Kidney tubule cell (primary cell): ENCODE data around the gene SMC1B.

Experiments used
- DNase-seq: peaks from one replicate; pipeline ENCODE4 v3.0.0-alpha.2; 2018; ENCODE audit warnings: low spot score

SMC1B gene

GRCh38 chr22:45318558-45319323 is 94.7 kb downstream of the SMC1B start:
- peak; percentile 4 for DNase-seq

GRCh38 chr22:45318168-45318557 is 95.2 kb downstream of the SMC1B start:
- peak; percentile 54 for DNase-seq

GRCh38 chr22:45317551-45318167 is 95.7 kb downstream of the SMC1B start:
- DNase-seq: peak; percentile 39

- no peak for DNase-seq
Observed at GRCh38 chr22:45316796-45317526, 96.4 kb downstream of the SMC1B start.

- no peak for DNase-seq
Observed at GRCh38 chr22:45314786-45315185, 98.6 kb downstream of the SMC1B start.

- no peak for DNase-seq
Observed at GRCh38 chr22:45314054-45314721, 99.2 kb downstream of the SMC1B start.

- no peak for DNase-seq
Observed at GRCh38 chr22:45312856-45313255, 100.5 kb downstream of the SMC1B start.

GRCh38 chr22:45312415-45312814 is 101.0 kb downstream of the SMC1B start:
- no peak for DNase-seq

- no peak for DNase-seq
Observed at GRCh38 chr22:45310977-45311531, 102.3 kb downstream of the SMC1B start.

- DNase-seq: no peak
Observed at GRCh38 chr22:45310331-45310976, 102.9 kb downstream of the SMC1B start.

- peak; percentile 93 for DNase-seq
Observed at GRCh38 chr22:45309422-45310227, 103.8 kb downstream of the SMC1B start, which contains the start of gene FAM118A. TSS of gene FAM118A (plus strand) at chr22:45309934. CDS start at chr22:45322380, 12,446 bp downstream.

- no peak for DNase-seq
Observed at GRCh38 chr22:45308957-45309421, 104.4 kb downstream of the SMC1B start.

- DNase-seq: peak; percentile 13
Observed at GRCh38 chr22:45308391-45308956, 104.9 kb downstream of the SMC1B start.

- no peak for DNase-seq
Observed at GRCh38 chr22:45306139-45306538, 107.3 kb downstream of the SMC1B start.

- DNase-seq: no peak
Observed at GRCh38 chr22:45305456-45306075, 107.8 kb downstream of the SMC1B start.

- no peak for DNase-seq
Observed at GRCh38 chr22:45304971-45305370, 108.4 kb downstream of the SMC1B start.

- no peak for DNase-seq
Observed at GRCh38 chr22:45303181-45303580, 110.2 kb downstream of the SMC1B start.

- no peak for DNase-seq
Observed at GRCh38 chr22:45302751-45303150, 110.6 kb downstream of the SMC1B start.

GRCh38 chr22:45298934-45299505 is 114.4 kb downstream of the SMC1B start:
- DNase-seq: no peak
